AG09319 (cell line): ENCODE results near the gene TET1.

Experiments
- DNase-seq: peaks from one replicate; pipeline ENCODE4 v3.0.0-alpha.2; 2010; ENCODE audit warnings: low read depth; ENCODE audit errors: extremely low read depth
- CTCF ChIP-seq: IDR thresholded peaks from 2 replicates; pipeline ENCODE4 v1.5.1; 2011; ENCODE audit warnings: low read depth, mild to moderate bottlenecking, inconsistent platforms, low read length, moderate library complexity

The TET1 gene

GRCh38 chr10:68595513-68595912 lies 35.4 kb downstream of the TET1 start:
- DNase-seq: no peak
- no peak for TF ChIP-seq CTCF

DNA sequence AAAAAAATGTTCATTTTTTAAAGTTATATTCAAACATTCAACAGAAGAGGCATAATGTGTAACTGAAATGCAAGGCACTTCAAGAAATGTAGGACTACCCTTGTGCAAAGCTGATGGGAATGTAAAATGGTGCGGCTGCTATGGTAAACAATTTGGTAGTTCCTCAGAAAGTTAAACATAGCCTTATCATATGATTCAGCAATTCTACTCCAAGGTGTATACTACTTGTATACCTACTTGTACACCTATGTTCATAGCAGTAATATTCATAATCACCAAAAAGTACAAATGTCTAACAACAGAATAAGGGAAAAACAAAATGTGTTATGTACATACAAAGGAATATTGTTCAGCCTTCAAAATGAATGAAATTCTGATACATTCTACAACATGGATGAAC lies 37.3 kb downstream of the TET1 start:
- no peak for DNase-seq
- TF ChIP-seq CTCF: no peak

DNA sequence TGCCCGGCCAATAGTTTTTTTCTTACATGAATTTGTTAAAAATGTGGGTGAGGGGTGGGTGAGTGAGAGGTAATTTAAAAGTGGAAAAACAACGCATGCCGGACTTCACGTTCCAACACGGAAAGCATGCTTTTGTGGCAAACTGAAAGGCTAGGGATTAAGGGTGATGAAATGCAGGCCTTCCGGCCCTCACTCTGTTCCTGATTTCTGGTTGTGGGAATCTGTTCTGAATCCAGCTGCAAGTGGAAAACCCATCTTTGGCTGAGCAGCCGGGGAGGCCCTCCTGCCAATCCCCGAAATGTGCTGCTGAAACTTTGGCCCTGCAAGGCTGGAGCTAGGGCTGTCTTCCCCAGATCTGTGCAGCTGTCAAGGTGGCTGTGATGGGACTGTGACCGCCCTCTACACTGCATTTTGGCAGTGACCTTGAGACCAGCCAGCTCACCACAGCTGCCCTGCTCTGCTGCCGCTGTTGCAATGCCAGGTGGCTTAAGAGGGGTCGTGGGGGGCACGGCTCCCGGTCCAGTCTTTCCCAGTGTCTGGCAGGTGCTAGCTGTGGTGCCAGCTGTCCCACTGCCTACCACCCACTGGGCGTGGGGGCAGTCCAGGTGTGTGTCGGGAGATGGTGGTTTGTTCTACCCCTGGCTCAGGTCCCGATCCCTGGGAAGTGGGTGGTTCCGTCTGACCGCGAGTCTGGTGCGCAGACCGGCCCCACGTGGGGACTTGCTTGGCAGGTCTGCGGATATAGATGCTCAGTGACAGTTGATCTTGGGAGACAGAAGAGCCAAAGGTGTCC lies 39.0 kb downstream of the TET1 start:
- DNase-seq: no peak
- TF ChIP-seq CTCF: no peak

GRCh38 chr10:68599771-68600040 lies 39.6 kb downstream of the TET1 start:
- no peak for TF ChIP-seq CTCF
- DNase-seq: no peak

- no peak for TF ChIP-seq CTCF
- DNase-seq: no peak
Measured at GRCh38 chr10:68600041-68600778, 40.1 kb downstream of the TET1 start.

- TF ChIP-seq CTCF: no peak
- no peak for DNase-seq
Measured at GRCh38 chr10:68601501-68602265, 41.5 kb downstream of the TET1 start.

DNA sequence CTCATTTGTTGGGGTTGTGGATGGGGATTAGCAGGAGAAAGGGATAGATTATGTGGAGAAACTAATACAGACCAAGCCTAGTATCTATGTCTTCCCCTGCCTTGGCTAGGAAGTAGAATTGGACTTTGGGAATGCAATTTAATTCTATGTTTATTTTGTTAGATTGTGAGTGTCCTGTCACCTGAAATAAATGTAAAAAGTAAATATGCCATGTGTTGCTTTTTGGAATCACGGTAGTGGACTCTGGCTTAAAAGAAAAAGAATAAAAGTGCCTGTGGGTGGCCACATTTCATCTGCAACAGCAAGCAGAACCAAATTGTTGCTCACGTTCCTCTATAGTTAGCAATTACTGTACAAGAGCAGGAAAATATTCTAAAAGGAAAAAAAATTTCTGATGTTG lies 42.3 kb downstream of the TET1 start:
- TF ChIP-seq CTCF: no peak
- no peak for DNase-seq
